ENCODE results near the gene ANO7.

- TF ChIP-seq CTCF (conservative IDR thresholded peaks at IDR 0.05) (no peak), ZFX (IDR thresholded peaks at IDR 0.05) (no peak)
Measured at GRCh38 chr2:241159116-241159515, 29.4 kb upstream of the ANO7 start.

Data from C4-2B (cell line).